ENCODE data around the gene FBN2. TPM values are rescaled to one million over a fixed set of nuclear protein-coding genes. Genes with fewer than 3 reads are reported as not detected.

The FBN2 gene
- 1 to 10 TPM in 1 of 4 donors, under 1 TPM in 3; 0.24 to 1.3 (median 0.89) TPM for total RNA-seq

- Histone ChIP-seq H3K36me3 (no peaks in the 10 kb centered on the region), H3K9me3 (no peaks in the 10 kb centered on the region), H3K27me3 (peaks cover 40% of the 10 kb centered on the region), H3K4me3 (peak within 1 kb of the TSS; percentile 62), H3K4me1 (peaks cover 25% of the 10 kb centered on the region), H3K27ac (no peak within 1 kb of the TSS)
- TF ChIP-seq POLR2A (IDR thresholded peaks at IDR 0.05): no peak
- no peak for TF ChIP-seq CTCF (IDR thresholded peaks at IDR 0.05)
- no peak for TF ChIP-seq EP300 (IDR thresholded peaks at IDR 0.05)
- no peak for TF ChIP-seq POLR2AphosphoS5 (IDR thresholded peaks at IDR 0.05)
- no peak for DNase-seq (ENCODE audit: low spot score in 2 of 2)
- 2% methylated on average over 25 of the region's 26 CpGs for WGBS
Observed at GRCh38 chr5:128538000-128538249, at the start of gene FBN2. Gene FBN2, minus strand, starts transcription at chr5:128538245. Its CDS starts 642 bp downstream, at chr5:128537603.

- no peaks in the 10 kb centered on the region for H3K9me3 ChIP-seq
- TF ChIP-seq POLR2A (IDR thresholded peaks at IDR 0.05) (no peak), POLR2AphosphoS5 (IDR thresholded peaks at IDR 0.05) (no peak), CTCF (IDR thresholded peaks at IDR 0.05) (no peak), EP300 (IDR thresholded peaks at IDR 0.05) (no peak)
- H3K36me3 ChIP-seq: no peaks in the 10 kb centered on the region
- H3K27me3 ChIP-seq: no peaks in the 10 kb centered on the region
- no peak overlapping the region for H3K4me3 ChIP-seq
- H3K27ac ChIP-seq: no peak overlapping the region
- H3K4me1 ChIP-seq: no peaks in the 10 kb centered on the region
- no peak for DNase-seq (ENCODE audit: low spot score in 2 of 2)
- WGBS: 89% methylated on average over 2 of the region's 2 CpGs
Observed at GRCh38 chr5:128587275-128587674, 49.2 kb upstream of the FBN2 start.

- H3K4me1 ChIP-seq: no peaks in the 10 kb centered on the region
- no peaks in the 10 kb centered on the region for H3K27me3 ChIP-seq
- H3K4me3 ChIP-seq: no peak overlapping the region
- DNase-seq (ENCODE audit: low spot score in 2 of 2): no peak
- no peak overlapping the region for H3K27ac ChIP-seq
- WGBS: 43% methylated on average over 1 of the region's 1 CpG
- no peaks in the 10 kb centered on the region for H3K36me3 ChIP-seq
- no peaks in the 10 kb centered on the region for H3K9me3 ChIP-seq
- TF ChIP-seq EP300 (IDR thresholded peaks at IDR 0.05) (no peak), POLR2AphosphoS5 (IDR thresholded peaks at IDR 0.05) (no peak), CTCF (IDR thresholded peaks at IDR 0.05) (no peak), POLR2A (IDR thresholded peaks at IDR 0.05) (no peak)
Observed at GRCh38 chr5:128586848-128587247, 48.8 kb upstream of the FBN2 start.

- Histone ChIP-seq H3K27ac (no peak overlapping the region), H3K9me3 (no peaks in the 10 kb centered on the region), H3K4me1 (no peaks in the 10 kb centered on the region), H3K4me3 (no peak overlapping the region), H3K36me3 (no peaks in the 10 kb centered on the region), H3K27me3 (no peaks in the 10 kb centered on the region)
- no peak for DNase-seq (ENCODE audit: low spot score in 2 of 2)
- 88% methylated on average over 4 of the region's 4 CpGs for WGBS
- no peak for TF ChIP-seq EP300 (IDR thresholded peaks at IDR 0.05)
- no peak for TF ChIP-seq POLR2AphosphoS5 (IDR thresholded peaks at IDR 0.05)
- TF ChIP-seq CTCF (IDR thresholded peaks at IDR 0.05): no peak
- TF ChIP-seq POLR2A (IDR thresholded peaks at IDR 0.05): no peak
Observed at GRCh38 chr5:128579639-128580038, 41.6 kb upstream of the FBN2 start.

- Histone ChIP-seq H3K9me3 (no peaks in the 10 kb centered on the region), H3K27ac (no peak overlapping the region), H3K27me3 (no peaks in the 10 kb centered on the region), H3K4me3 (no peak overlapping the region), H3K4me1 (no peaks in the 10 kb centered on the region), H3K36me3 (no peaks in the 10 kb centered on the region)
- no peak for DNase-seq (ENCODE audit: low spot score in 2 of 2)
- no peak for TF ChIP-seq CTCF (IDR thresholded peaks at IDR 0.05)
- TF ChIP-seq POLR2AphosphoS5 (IDR thresholded peaks at IDR 0.05): no peak
- no peak for TF ChIP-seq POLR2A (IDR thresholded peaks at IDR 0.05)
- no peak for TF ChIP-seq EP300 (IDR thresholded peaks at IDR 0.05)
- WGBS: 41% methylated on average over 3 of the region's 3 CpGs
Observed at GRCh38 chr5:128579093-128579492, 41.0 kb upstream of the FBN2 start.
